HEK293 (cell line): ENCODE results near the gene SLC51A.

Experiments
- CTCF ChIA-PET: fragments of 350-600 bp; formaldehyde crosslinking; extraction: SDS; loops from one replicate; lab custom pipeline; 2021; ENCODE audit warnings: antibody characterized with exemption; lab: Yijun Ruan, JAX
- POLR2A ChIA-PET: fragments of 300-600 bp; formaldehyde crosslinking; extraction: SDS; loops from one replicate; lab custom pipeline; 2020; ENCODE audit warnings: antibody characterized with exemption, inconsistent platforms; lab: Yijun Ruan, JAX
- H3K27ac ChIP-seq: fragments of 200-500 bp; sonication (Bioruptor generic); 2 replicates; pipeline ENCODE4 v1.5.1; 2014; ENCODE audit warnings: low read depth, low read length, control low read depth, inconsistent platforms; ENCODE audit errors: extremely low read depth
- H3K36me3 ChIP-seq, 2 experiments: fragments of 200-500 bp in 1 of 2; sonication (Bioruptor generic) in 1 of 2; 1 replicate in 1 of 2; 2 replicates in 1 of 2; pipeline ENCODE4 v1.5.1; 2014 to 2017; ENCODE audit warnings: inconsistent platforms in 2 of 2, low read length in 2 of 2; ENCODE audit not compliant: control insufficient read depth in 2 of 2, insufficient read depth in 1 of 2
- H3K4me1 ChIP-seq: fragments of 200-500 bp; sonication (Bioruptor generic); 2 replicates; pipeline ENCODE4 v1.5.1; 2014; ENCODE audit warnings: mild to moderate bottlenecking, low read length, inconsistent platforms; ENCODE audit not compliant: control insufficient read depth, insufficient read depth
- H3K4me3 ChIP-seq: 2 replicates; pipeline ENCODE4 v1.5.1; 2011; ENCODE audit warnings: low read depth, mild to moderate bottlenecking, control low read depth, low read length, moderate library complexity
- H3K9me3 ChIP-seq: fragments of 200-500 bp; sonication (Bioruptor generic); 2 replicates; pipeline ENCODE4 v1.5.1; 2014; ENCODE audit warnings: low read depth, low read length, inconsistent platforms; ENCODE audit not compliant: control insufficient read depth, insufficient read depth
- HOXD13 ChIP-seq: sonication (generic); formaldehyde crosslinking; IDR thresholded peaks from 2 replicates; pipeline ENCODE4 v1.8.0; 2022; ENCODE audit warnings: missing genetic modification reagents, borderline replicate concordance
- KLF1 ChIP-seq: fragments of 450-650 bp; formaldehyde crosslinking; IDR thresholded peaks from 2 replicates; pipeline ENCODE4 v1.5.1; 2016; ENCODE audit warnings: missing biosample characterization, missing genetic modification characterization
- KLF8 ChIP-seq: fragments of 450-650 bp; formaldehyde crosslinking; IDR thresholded peaks from 2 replicates; pipeline ENCODE4 v1.5.1; 2016; ENCODE audit warnings: missing biosample characterization, missing genetic modification characterization
- PBX3 ChIP-seq: sonication (generic); formaldehyde crosslinking; IDR thresholded peaks from 2 replicates; pipeline ENCODE4 v1.8.1; 2022; ENCODE audit warnings: mild to moderate bottlenecking, moderate library complexity, missing genetic modification reagents
- PRDM6 ChIP-seq: fragments of 450-650 bp; formaldehyde crosslinking; IDR thresholded peaks from 2 replicates; pipeline ENCODE4 v1.5.1; 2017; ENCODE audit warnings: missing biosample characterization, missing genetic modification characterization
- SALL2 ChIP-seq: fragments of 450-650 bp; formaldehyde crosslinking; IDR thresholded peaks from 2 replicates; pipeline ENCODE4 v1.5.0; 2017; ENCODE audit warnings: missing biosample characterization, mild to moderate bottlenecking, missing genetic modification characterization, borderline replicate concordance
- SP2 ChIP-seq: fragments of 450-650 bp; formaldehyde crosslinking; IDR thresholded peaks from 2 replicates; pipeline ENCODE4 v1.5.1; 2016; ENCODE audit warnings: missing biosample characterization, missing genetic modification characterization
- SP3 ChIP-seq: fragments of 450-650 bp; formaldehyde crosslinking; IDR thresholded peaks from 2 replicates; pipeline ENCODE4 v1.5.1; 2016; ENCODE audit warnings: missing biosample characterization, missing genetic modification characterization
- TCF7L2 ChIP-seq: IDR thresholded peaks from 2 replicates; pipeline ENCODE4 v1.6.1; 2011; ENCODE audit warnings: low read depth, mild to moderate bottlenecking, inconsistent platforms, low read length, moderate library complexity, borderline replicate concordance
- TRIM28 ChIP-seq: IDR thresholded peaks from 2 replicates; pipeline ENCODE4 v1.6.1; 2011; ENCODE audit warnings: low read length, control low read depth, borderline replicate concordance
- ZFHX2 ChIP-seq: fragments of 450-650 bp; formaldehyde crosslinking; conservative IDR thresholded peaks from 2 replicates; pipeline ENCODE4 v1.5.1; 2016; ENCODE audit warnings: missing biosample characterization, missing genetic modification characterization
- ZFP69B ChIP-seq: fragments of 450-650 bp; formaldehyde crosslinking; IDR thresholded peaks from 2 replicates; pipeline ENCODE4 v1.5.1; 2016; ENCODE audit warnings: missing biosample characterization, missing genetic modification characterization
- ZNF10 ChIP-seq: fragments of 450-650 bp; formaldehyde crosslinking; IDR thresholded peaks from 2 replicates; pipeline ENCODE4 v1.5.1; 2017; ENCODE audit warnings: missing biosample characterization, missing genetic modification characterization
- ZNF214 ChIP-seq: fragments of 450-650 bp; formaldehyde crosslinking; IDR thresholded peaks from 2 replicates; pipeline ENCODE4 v1.5.1; 2017; ENCODE audit warnings: missing biosample characterization, mild to moderate bottlenecking, missing genetic modification characterization, borderline replicate concordance
- ZNF26 ChIP-seq: fragments of 450-650 bp; formaldehyde crosslinking; IDR thresholded peaks from 2 replicates; pipeline ENCODE4 v1.5.1; 2016; ENCODE audit warnings: missing biosample characterization, missing genetic modification characterization
- ZNF530 ChIP-seq: fragments of 450-650 bp; formaldehyde crosslinking; IDR thresholded peaks from 2 replicates; pipeline ENCODE4 v1.5.1; 2016; ENCODE audit warnings: low read depth, missing biosample characterization, missing genetic modification characterization
- ZNF548 ChIP-seq: fragments of 450-650 bp; formaldehyde crosslinking; IDR thresholded peaks from 2 replicates; pipeline ENCODE4 v1.5.1; 2016; ENCODE audit warnings: missing biosample characterization, missing genetic modification characterization
- ZNF580 ChIP-seq: fragments of 450-650 bp; formaldehyde crosslinking; IDR thresholded peaks from 2 replicates; pipeline ENCODE4 v1.5.1; 2016; ENCODE audit warnings: missing biosample characterization, missing genetic modification characterization
- ZNF776 ChIP-seq: fragments of 450-650 bp; formaldehyde crosslinking; IDR thresholded peaks from 2 replicates; pipeline ENCODE4 v1.5.0; 2017; ENCODE audit warnings: missing biosample characterization, missing genetic modification characterization, borderline replicate concordance
- ZSCAN5A ChIP-seq: fragments of 450-650 bp; formaldehyde crosslinking; IDR thresholded peaks from 2 replicates; pipeline ENCODE4 v1.5.1; 2016; ENCODE audit warnings: missing biosample characterization, missing genetic modification characterization
- TF ChIP-seq, protein P1 (sequence below): fragments of 450-650 bp; IDR thresholded peaks from 2 replicates; pipeline ENCODE4 v1.5.1; 2018; ENCODE audit warnings: missing biosample characterization, mild to moderate bottlenecking, missing genetic modification characterization
- TF ChIP-seq, protein P2 (sequence below): fragments of 450-650 bp; formaldehyde crosslinking; IDR thresholded peaks from 2 replicates; pipeline ENCODE4 v1.5.1; 2016; ENCODE audit warnings: missing biosample characterization, missing genetic modification characterization
- TF ChIP-seq, protein P3 (sequence below): fragments of 450-650 bp; formaldehyde crosslinking; IDR thresholded peaks from 2 replicates; pipeline ENCODE4 v1.5.1; 2017; ENCODE audit warnings: missing biosample characterization, missing genetic modification characterization

The SLC51A gene

DNA sequence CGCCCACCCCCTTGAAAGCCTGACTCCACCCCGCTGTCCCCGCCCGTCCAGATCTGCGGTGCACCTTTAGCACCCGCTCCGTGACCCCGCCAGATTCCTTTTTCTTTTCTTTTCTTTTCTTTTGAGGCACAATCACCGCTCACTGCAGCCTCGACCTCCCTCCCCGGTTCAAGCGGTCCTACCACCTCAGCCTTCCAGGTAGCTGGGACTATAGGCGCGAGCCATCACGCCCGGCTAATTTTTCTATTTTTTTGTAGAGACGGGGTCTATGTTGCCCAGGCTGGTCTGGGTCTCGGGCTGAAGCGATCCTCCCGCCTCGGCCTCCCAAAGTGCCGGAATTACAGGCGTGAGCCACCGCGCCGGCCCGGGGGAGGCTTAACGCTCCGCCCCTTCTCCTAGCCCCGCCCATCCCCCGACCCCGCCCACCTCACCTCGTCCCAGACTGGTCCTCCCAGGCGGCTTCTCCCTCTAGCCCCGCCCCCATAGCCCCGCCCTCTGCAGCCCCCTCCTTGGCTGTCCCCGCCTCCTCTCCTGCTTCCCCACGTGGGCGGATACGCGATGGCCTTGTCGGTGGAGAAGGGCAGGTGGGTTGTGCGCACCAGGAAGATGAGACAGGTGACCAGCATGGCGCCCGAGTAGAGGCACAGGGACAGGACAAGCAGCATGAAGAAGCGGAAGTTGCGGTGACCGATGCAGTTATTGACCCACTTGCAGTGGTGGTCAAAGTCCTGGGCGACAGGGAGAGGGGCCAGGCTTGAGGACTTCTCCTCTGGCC, 8.3 kb upstream of the SLC51A start:
- CTCF ChIA-PET = interaction anchor here (0.9 kb wide), 1 partner anchor 12 kb away, joined by 3 read pairs; no protein-coding TSS in a partner anchor
- H3K4me3 ChIP-seq = no peak overlapping the region; the same call in 1 of the 2 replicates
- H3K4me1 ChIP-seq = no peaks in the 10 kb centered on the region
- no peak overlapping the region for H3K27ac ChIP-seq
- no peaks in the 10 kb centered on the region for H3K36me3 ChIP-seq
- no peaks in the 10 kb centered on the region for H3K9me3 ChIP-seq
- TF ChIP-seq, protein P1, sequence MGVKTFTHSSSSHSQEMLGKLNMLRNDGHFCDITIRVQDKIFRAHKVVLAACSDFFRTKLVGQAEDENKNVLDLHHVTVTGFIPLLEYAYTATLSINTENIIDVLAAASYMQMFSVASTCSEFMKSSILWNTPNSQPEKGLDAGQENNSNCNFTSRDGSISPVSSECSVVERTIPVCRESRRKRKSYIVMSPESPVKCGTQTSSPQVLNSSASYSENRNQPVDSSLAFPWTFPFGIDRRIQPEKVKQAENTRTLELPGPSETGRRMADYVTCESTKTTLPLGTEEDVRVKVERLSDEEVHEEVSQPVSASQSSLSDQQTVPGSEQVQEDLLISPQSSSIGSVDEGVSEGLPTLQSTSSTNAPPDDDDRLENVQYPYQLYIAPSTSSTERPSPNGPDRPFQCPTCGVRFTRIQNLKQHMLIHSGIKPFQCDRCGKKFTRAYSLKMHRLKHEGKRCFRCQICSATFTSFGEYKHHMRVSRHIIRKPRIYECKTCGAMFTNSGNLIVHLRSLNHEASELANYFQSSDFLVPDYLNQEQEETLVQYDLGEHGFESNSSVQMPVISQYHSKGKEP (tag by site-specific recombination) = no peak
- TF ChIP-seq ZNF530 (tag by site-specific recombination) (no peak), ZNF214 (no peak), ZNF548 (tag by site-specific recombination) (no peak), KLF8 (tag by site-specific recombination) (peak; percentile 56; the same call in 1 of the 2 replicates), SP2 (peak; percentile 35), ZFP69B (no peak), PBX3 (CRISPR knock-in tag) (no peak), KLF1 (peak; percentile 34; the same call in 1 of the 2 replicates), ZNF10 (no peak), ZNF776 (tag by site-specific recombination) (no peak), SP3 (tag by site-specific recombination) (peak; percentile 44; the same call in 1 of the 2 replicates), ZSCAN5A (no peak), TCF7L2 (no peak), ZFHX2 (tag by site-specific recombination) (0 out of 2 replicates have a peak, but pooled peaks have one; percentile 11), TRIM28 (no peak)
- TF ChIP-seq, protein P2, sequence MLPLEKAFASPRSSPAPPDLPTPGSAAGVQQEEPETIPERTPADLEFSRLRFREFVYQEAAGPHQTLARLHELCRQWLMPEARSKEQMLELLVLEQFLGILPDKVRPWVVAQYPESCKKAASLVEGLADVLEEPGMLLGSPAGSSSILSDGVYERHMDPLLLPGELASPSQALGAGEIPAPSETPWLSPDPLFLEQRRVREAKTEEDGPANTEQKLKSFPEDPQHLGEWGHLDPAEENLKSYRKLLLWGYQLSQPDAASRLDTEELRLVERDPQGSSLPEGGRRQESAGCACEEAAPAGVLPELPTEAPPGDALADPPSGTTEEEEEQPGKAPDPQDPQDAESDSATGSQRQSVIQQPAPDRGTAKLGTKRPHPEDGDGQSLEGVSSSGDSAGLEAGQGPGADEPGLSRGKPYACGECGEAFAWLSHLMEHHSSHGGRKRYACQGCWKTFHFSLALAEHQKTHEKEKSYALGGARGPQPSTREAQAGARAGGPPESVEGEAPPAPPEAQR (tag by site-specific recombination) = no peak
- TF ChIP-seq, all 188 proteins: peak for 5
- POLR2A ChIA-PET = no interaction called here

- POLR2A ChIA-PET = no interaction called here
- H3K4me1 ChIP-seq = no peaks in the 10 kb centered on the region
- H3K9me3 ChIP-seq = no peaks in the 10 kb centered on the region
- H3K27ac ChIP-seq = no peak overlapping the region
- no peak overlapping the region for H3K4me3 ChIP-seq
- CTCF ChIA-PET = interaction anchor here (0.9 kb wide), 1 partner anchor 117 kb away, joined by 5 read pairs; no protein-coding TSS in a partner anchor
- H3K36me3 ChIP-seq = no peaks in the 10 kb centered on the region
- TF ChIP-seq ZNF580 (tag by site-specific recombination) (no peak), ZNF26 (tag by site-specific recombination) (no peak), HOXD13 (no peak), SALL2 (tag by site-specific recombination) (no peak), TRIM28 (no peak), PRDM6 (tag by site-specific recombination) (no peak)
- TF ChIP-seq, protein P3, sequence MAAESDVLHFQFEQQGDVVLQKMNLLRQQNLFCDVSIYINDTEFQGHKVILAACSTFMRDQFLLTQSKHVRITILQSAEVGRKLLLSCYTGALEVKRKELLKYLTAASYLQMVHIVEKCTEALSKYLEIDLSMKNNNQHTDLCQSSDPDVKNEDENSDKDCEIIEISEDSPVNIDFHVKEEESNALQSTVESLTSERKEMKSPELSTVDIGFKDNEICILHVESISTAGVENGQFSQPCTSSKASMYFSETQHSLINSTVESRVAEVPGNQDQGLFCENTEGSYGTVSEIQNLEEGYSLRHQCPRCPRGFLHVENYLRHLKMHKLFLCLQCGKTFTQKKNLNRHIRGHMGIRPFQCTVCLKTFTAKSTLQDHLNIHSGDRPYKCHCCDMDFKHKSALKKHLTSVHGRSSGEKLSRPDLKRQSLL (tag by site-specific recombination) = no peak
These were observed 7.2 kb upstream of the SLC51A start for GRCh38 chr3:196208942-196209695.
